Glomerular visceral epithelial cell (primary cell): ENCODE measurements around the gene DHX30.
"Not testable (repeated sequence)": the region's sequence is repeated elsewhere in the genome, so short reads cannot be mapped to it uniquely, and the experiment has no call there.

Experiments
- DNase-seq: peaks from one replicate; pipeline ENCODE4 v3.0.0-alpha.2; 2016; ENCODE audit errors: extremely low spot score

Gene DHX30

DNA sequence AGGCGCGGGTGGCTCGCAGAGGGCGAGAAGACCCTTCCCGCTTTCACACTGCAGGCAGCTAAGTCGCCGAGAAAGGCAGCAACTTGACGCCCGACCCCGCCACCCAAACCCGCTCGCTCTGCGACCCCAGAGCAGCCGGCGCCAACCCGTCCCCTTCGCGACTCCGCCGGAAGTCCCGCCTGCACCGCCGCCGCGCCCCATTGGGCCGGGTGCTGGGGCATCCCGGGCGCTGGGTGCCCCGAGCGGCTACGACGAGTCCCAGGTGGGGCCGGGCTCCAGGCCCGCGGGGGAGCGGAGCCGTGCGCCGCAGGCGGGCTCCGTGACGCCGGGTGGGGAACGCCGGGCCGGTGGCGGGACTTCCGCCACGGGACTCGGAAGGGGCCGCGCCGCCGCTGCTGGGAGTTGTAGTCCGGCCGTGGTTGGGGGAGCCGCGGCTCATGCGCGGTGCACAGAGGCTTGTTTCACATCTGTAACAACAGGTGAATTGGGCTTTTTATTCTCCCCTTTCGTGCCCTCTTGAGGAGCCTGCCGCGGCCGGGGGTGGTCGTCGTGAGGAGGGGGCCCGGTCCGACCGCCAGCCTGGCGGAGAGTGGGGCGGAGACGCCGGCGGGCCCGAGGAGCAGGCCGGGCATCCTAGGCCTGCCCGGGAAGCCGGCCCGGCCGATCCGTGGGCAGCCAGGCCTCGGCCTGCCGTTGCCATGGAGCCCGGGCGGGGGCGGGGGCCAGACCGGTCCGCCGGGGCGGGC, at the start of gene DHX30:
Gene DHX30, plus strand, starts transcription at position 405 of the 746 bp plus-strand sequence. CDS start 7,546 bp downstream, outside the sequence.
- peak; percentile 83 for DNase-seq

- no peak for DNase-seq
These were observed 44.5 kb upstream of the DHX30 start for GRCh38 chr3:47758261-47759025.

DNA sequence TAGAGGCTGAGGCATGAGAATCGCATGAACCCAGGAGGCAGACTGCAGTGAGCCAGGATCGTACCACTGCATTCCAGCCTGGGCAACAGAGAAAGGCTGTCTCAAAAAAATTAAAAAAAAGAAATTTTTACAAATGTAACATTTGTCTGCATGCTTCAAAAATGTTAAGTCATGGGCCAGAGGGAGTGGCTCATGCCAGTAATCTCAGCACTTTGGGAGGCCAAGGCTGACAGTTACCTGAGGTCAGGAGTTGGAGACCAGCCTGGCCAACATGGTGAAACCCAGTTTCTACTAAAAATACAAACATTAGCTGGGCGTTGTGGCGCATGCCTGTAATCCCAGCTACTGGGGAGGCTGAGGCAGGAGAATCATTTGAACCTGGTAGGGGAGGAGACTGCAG, 42.7 kb upstream of the DHX30 start:
- not testable (repeated sequence) for DNase-seq

DNA sequence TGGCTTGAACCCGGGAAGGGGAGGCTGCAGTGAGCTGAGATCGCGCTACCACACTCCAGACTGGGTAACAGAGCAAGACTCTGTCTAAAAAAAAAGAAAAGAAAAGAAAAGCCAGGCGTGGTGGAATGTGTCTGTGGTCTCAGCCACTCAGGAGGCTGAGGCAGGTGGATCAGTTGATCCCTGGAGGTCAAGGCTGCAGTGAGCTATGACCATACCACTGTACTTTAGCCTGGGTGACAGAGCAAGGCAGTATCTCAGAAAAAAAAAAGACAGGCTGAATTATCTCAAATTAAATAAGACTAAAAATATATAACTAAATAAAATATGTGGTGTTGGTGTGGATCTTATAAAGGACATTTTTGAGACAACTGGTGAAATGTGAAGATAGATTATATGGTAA, 41.9 kb upstream of the DHX30 start:
- DNase-seq = peak; percentile 16

DNA sequence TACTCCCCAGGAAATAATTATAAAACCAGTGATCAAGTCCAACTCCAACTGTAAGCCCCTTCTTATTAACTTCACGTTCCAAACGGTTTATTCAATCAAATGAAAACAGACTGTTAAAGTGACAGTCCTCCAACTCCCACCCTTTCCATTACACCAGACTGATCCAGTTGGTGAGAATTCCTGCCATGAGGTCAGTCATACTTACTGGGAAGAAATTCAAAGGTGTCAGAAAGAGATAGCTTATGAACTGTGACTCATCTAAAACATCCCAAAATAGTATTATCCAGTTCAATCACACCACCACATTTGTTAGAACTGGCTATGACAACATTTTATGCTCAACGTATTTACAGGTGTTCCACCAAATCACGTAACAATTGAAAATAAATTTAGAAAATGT, 40.7 kb upstream of the DHX30 start:
- DNase-seq = peak; percentile 25

GRCh38 chr3:47766186-47766585, 36.8 kb upstream of the DHX30 start:
- no peak for DNase-seq

GRCh38 chr3:47772047-47772446, 30.9 kb upstream of the DHX30 start:
- no peak for DNase-seq

DNA sequence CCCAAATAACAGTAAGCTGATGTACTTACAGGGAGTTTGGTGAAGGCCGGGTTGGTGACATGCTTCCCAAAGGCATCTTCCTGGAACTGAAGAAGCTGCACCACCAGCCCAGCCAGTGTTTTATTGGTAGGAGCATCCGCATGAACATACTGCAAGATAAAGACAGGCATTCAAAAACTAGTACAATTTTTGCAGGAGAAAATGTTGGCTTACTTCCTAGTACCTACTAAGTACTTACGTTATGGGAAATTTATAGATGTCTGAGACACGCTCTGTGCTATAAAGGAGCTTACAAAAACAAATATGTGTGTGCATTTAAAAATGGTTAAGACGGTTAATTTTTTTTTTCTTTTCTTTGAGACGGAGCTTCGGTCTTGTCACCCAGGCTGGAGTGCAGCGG, 30.1 kb upstream of the DHX30 start:
- no peak for DNase-seq

- no peak for DNase-seq
These were observed 24.2 kb upstream of the DHX30 start for GRCh38 chr3:47778746-47779145.

GRCh38 chr3:47780741-47781684, 21.9 kb upstream of the DHX30 start:
- peak; percentile 48 for DNase-seq

- peak; percentile 98 for DNase-seq
These were observed 21.1 kb upstream of the DHX30 start, which contains the start of gene SMARCC1 for GRCh38 chr3:47781685-47782445. Gene SMARCC1, minus strand, starts transcription at chr3:47781893. Its CDS starts 96 bp downstream, at chr3:47781797.

GRCh38 chr3:47782446-47783308, 20.3 kb upstream of the DHX30 start:
- peak; percentile 56 for DNase-seq

DNA sequence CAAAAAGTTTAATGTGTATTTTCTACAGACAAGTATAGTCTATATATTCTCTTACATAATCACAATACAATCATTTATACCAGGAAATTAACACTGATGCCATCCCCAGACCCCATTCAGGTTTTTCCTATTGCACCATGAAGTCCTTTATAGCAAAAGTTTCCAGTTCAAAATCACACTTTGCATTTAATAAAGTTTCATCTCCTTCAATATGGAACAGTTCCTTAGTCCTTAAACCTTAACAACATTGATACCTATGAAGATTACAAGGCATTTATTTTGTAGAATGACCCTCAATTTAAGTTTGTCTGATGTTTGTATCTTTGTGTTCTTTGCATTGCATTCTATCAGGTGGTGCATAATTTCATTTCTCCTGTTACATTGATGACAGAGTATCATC, 19.3 kb upstream of the DHX30 start:
- no peak for DNase-seq

- no peak for DNase-seq
These were observed 11.6 kb upstream of the DHX30 start for GRCh38 chr3:47791193-47791855.

- DNase-seq = no peak
These were observed 10.2 kb upstream of the DHX30 start for GRCh38 chr3:47792699-47793098.

- no peak for DNase-seq
These were observed 8.4 kb upstream of the DHX30 start for GRCh38 chr3:47794544-47794943.

DNA sequence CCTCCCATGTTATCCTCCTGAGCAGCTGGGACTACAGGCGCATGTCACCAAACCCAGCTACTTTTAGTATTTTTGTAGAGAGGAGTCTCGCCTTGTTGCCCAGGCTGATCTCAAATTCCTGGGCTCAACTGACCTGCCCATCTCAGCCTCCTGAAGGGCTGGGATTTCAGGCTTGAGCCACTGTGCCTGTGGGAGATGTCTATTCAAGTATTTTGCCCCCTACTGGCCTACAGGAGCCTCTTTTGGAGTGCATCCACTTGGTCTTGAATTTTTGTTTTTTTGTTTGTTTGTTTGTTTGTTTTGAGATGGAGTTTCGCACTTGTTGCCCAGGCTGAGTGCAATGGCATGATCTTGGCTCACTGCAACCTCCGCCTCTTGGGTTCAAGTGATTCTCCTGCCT, 3.2 kb upstream of the DHX30 start:
- no peak for DNase-seq

DNA sequence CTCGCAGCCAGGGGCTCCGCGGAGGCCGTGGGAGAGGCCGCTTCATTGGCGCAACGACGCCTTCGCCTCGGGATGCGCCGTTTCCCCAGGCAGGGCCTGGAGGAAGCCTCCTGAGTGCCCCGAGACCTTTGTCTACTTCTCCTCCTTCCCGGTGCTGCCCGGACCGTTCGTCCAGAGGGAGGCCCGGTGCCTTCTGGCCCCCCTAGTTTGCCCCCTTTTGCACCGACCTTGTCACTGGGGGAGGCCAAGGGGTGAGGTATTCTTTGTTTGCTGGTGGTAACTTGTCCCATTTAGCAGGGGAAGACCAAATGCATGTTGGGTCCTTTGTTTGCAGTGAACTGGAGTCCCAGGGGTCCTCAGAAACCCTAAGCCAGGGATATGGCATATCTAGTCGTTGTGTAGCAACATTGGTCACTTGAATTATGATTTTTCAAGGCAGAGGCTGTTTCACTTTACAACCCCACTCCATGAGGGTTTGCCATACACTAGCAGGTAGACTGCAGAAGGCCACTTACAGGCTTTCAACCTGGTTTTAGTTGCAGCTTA, 615 bp downstream of the DHX30 start:
- DNase-seq = no peak

- no peak for DNase-seq
These were observed 1.6 kb downstream of the DHX30 start for GRCh38 chr3:47804577-47804976.
